Measurements from ENCODE around the gene DDIT4. TPM values are rescaled to one million over a fixed set of nuclear protein-coding genes. Genes with fewer than 3 reads are reported as not detected.

DDIT4 gene
- total and polyA plus RNA-seq, 3 donors from 2014 or later, result 46.6 to 94.3 (median 69.6) TPM

DNA sequence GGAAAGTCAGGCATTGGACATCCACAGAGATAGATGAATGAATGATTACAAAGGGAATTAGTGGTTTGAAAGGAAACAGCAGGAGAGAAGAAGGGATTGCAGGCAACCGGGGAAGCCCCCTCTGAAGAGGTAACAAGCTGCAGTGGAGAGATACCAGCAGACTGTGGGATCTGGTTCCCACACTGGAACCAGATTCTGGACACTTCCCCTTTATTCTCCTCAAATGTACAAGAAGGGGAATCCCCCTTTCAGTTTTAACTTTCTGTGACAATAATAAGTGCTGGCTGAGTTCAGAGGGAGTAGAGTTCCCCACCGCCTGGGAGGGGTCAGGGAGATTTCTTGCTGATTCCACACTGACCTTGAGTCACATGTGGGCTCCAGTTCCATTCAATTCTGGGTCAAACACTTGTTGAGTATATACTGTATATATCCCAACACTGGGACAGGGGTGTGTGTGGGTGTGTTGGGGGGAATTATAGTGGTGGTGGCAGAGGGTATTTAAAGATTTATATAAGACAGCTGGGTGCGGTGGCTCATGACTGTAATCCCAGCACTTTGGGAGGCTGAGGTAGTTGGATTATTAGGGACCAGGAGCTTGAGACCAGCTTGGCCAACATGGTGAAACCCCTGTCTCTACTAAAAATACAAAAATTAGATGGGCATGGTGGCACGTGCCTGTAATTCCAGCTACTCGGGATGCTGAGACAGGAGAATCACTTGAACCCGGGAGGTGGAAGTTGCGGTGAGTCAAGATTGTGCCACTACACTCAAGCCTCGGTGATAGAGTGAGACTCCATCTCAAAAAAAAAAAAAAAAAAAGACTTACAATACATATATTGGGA is 16.5 kb upstream of the DDIT4 start:
- Histone ChIP-seq H3K27ac (peak overlapping the region; percentile 75 to 93), H3K4me1 (peaks cover 80% of the 10 kb centered on the region), H3K27me3 (no peaks in the 10 kb centered on the region), H3K4me3 (no peak overlapping the region), H3K9me3 (no peaks in the 10 kb centered on the region), H3K36me3 (ENCODE audit: low read depth, missing control alignments) (no peaks in the 10 kb centered on the region)
- intact Hi-C loops (cut with DNase I; ENCODE audit: low total_unique reads), result no loop called here
- no peak for DNase-seq
- TF ChIP-seq POLR2A (IDR thresholded peaks at IDR 0.05), result no peak
- TF ChIP-seq, protein P1, sequence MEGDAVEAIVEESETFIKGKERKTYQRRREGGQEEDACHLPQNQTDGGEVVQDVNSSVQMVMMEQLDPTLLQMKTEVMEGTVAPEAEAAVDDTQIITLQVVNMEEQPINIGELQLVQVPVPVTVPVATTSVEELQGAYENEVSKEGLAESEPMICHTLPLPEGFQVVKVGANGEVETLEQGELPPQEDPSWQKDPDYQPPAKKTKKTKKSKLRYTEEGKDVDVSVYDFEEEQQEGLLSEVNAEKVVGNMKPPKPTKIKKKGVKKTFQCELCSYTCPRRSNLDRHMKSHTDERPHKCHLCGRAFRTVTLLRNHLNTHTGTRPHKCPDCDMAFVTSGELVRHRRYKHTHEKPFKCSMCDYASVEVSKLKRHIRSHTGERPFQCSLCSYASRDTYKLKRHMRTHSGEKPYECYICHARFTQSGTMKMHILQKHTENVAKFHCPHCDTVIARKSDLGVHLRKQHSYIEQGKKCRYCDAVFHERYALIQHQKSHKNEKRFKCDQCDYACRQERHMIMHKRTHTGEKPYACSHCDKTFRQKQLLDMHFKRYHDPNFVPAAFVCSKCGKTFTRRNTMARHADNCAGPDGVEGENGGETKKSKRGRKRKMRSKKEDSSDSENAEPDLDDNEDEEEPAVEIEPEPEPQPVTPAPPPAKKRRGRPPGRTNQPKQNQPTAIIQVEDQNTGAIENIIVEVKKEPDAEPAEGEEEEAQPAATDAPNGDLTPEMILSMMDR (IDR thresholded peaks at IDR 0.05), result no peak
- WGBS, 2 donors, result 66 to 68% methylated on average over 8 of the region's 8 CpGs

DNA sequence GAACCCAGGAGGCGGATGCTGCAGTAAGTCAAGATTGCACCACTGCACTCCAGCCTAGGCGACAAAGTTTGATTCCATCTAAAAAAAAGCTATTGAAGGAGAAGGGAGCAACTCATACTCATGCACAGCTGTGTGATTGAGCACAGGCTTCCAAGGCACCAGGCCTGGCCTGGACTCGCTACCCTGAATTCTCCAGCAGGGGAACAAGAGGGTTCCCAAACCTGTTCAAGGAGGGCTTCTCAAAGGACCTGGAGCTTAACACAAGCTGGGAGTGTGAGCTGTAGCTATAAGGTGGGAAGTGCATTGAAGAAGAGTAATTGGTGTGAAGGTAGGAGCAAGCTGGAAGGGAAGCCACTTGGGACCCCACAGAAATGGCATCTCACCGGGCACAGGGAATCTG is 15.1 kb upstream of the DDIT4 start:
- Histone ChIP-seq H3K27me3 (no peaks in the 10 kb centered on the region), H3K9me3 (no peaks in the 10 kb centered on the region), H3K36me3 (ENCODE audit: low read depth, missing control alignments) (no peaks in the 10 kb centered on the region), H3K4me3 (no peak overlapping the region), H3K4me1 (peaks cover 69% of the 10 kb centered on the region), H3K27ac (peak overlapping the region in 1 of 2 donors; percentile 43)
- DNase-seq, result no peak
- TF ChIP-seq, protein P1 (IDR thresholded peaks at IDR 0.05), result no peak
- no peak for TF ChIP-seq POLR2A (IDR thresholded peaks at IDR 0.05)
- 95 to 96% methylated on average over 4 of the region's 4 CpGs for WGBS, 2 donors
- intact Hi-C loops (cut with DNase I; ENCODE audit: low total_unique reads), result no loop called here

DNA sequence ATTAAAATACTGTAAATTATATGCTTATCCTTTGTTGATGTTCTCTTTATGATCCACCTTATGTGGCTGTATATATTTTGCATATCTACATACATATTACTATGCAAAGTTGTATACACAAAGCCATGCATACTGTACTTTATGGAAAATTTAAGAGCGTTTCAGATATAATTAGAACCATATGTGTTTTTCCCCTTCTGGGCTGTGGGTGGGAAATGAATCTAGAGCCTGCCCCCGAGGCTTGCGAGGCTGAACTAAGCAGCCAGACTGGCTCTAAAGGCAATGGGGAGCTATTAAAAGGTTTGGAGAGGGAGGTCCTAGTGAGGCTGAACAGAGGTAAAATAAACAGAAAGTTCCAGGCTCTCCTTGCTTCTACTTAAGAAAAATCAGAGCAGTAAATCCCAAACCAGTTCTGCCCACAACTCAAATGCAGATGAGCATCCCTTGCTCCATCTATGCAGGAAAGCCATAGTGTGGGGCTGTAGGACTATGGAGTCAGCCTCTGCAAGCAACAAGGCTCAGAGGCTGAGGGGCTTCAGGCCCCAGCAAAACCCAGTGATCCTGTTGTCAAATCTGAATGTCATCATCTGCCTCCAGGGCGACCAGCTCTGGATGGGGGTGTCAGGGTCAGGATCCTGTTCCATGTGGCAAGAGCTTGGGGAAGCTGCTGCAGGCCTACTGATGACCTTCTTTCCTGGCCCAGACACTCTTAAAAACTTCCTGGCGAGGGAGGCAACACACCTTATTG is 14.1 kb upstream of the DDIT4 start:
- intact Hi-C loops (cut with DNase I; ENCODE audit: low total_unique reads), result no loop called here
- 29 to 36% methylated on average over 5 of the region's 5 CpGs for WGBS, 2 donors
- DNase-seq, result no peak
- TF ChIP-seq, protein P1 (IDR thresholded peaks at IDR 0.05), result no peak
- no peak for TF ChIP-seq POLR2A (IDR thresholded peaks at IDR 0.05)
- no peaks in the 10 kb centered on the region for H3K9me3 ChIP-seq
- H3K4me3 ChIP-seq, result no peak overlapping the region
- peak overlapping the region; percentile 87 to 94 for H3K27ac ChIP-seq
- H3K4me1 ChIP-seq, result peaks cover 58% of the 10 kb centered on the region
- no peaks in the 10 kb centered on the region for H3K36me3 ChIP-seq (ENCODE audit: low read depth, missing control alignments)
- no peaks in the 10 kb centered on the region for H3K27me3 ChIP-seq

DNA sequence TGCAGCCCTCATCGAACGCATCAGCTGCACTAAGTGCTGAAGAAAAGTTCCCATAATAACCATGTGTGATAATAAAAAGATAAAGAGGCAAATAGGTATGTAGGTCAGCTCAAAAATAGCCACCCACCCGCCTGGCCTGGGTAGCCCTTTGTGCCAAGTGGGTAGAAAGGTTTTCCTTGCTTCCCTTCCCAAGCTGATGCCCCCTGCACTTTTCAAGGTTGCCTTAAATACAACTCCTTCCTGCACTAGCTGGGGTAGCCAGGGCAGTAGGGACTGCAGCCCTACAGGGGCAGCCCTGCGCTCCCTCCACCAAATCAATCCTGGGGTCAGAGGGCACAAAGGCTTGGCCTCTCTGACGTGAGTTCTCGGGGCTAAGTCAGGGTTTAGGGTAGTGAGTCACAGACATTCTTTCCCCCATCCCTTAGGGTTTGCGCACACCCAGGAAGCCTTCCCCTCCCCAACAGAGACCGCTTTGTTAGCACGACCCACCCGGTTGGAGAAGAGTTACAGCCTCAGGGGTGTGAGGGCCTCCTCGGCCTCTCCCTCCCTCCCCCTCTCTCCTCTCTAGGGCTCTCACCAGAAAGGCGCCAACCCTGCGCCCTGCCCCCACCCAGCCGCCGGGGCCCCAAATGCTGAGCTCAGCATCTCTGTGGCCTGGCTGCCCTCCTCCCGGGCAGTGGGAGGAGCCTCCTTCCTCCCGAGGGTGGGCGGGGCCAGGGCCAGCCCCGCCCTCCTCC is 13.3 kb upstream of the DDIT4 start:
- TF ChIP-seq, protein P1 (IDR thresholded peaks at IDR 0.05), result no peak
- H3K27me3 ChIP-seq, result no peaks in the 10 kb centered on the region
- WGBS, 2 donors, result 10 to 14% methylated on average over 17 of the region's 19 CpGs
- no peaks in the 10 kb centered on the region for H3K9me3 ChIP-seq
- H3K4me1 ChIP-seq, result peaks cover 51% of the 10 kb centered on the region
- peak overlapping the region; percentile 57 to 70 for H3K4me3 ChIP-seq
- no peaks in the 10 kb centered on the region for H3K36me3 ChIP-seq (ENCODE audit: low read depth, missing control alignments)
- intact Hi-C loops (cut with DNase I; ENCODE audit: low total_unique reads), result no loop called here
- peak overlapping the region; percentile 87 to 94 for H3K27ac ChIP-seq
- DNase-seq, result peak; percentile 83

Measured in testis (tissue), 3 donors.